IMR-90 (cell line): ENCODE data around the gene NKAIN2. TPM values are rescaled to one million over a fixed set of nuclear protein-coding genes. Genes with fewer than 3 reads are reported as not detected.

Source experiments
- ATAC-seq: fragments of 200-7000 bp; cut with Tn5 transposase; 2 replicates; pipeline ENCODE4 v1.9.1; 2020; ENCODE audit warnings: low read depth, mild to moderate bottlenecking, moderate library complexity
- BruUV-seq: library from RNA; stranded (reverse); fragments of 400-500 nt; replicated peaks from 2 replicates; lab custom pipeline; 2021; lab: Mats Ljungman, UMichigan
- CTCF ChIA-PET: fragments of 300-600 bp; formaldehyde crosslinking; extraction: SDS; loops from one replicate; lab custom pipeline; 2021; ENCODE audit warnings: antibody characterized with exemption; lab: Yijun Ruan, JAX
- POLR2A ChIA-PET: fragments of 300-600 bp; sonication (Branson Sonifier 250); formaldehyde crosslinking; loops from one replicate; lab custom pipeline; 2022; ENCODE audit warnings: antibody characterized with exemption; ENCODE audit not compliant: unreplicated experiment; lab: Charles Lee
- DNase-seq: peaks from one replicate; pipeline ENCODE4 v3.0.0; 2013
- H2AFZ ChIP-seq: replicated peaks from 2 replicates; pipeline ENCODE3; 2013; ENCODE audit warnings: low read length, mild to moderate bottlenecking; ENCODE audit not compliant: poor library complexity
- H2AK5ac ChIP-seq: 2 replicates; pipeline ENCODE4 v1.6.1; 2013; ENCODE audit warnings: low read depth, low read length, inconsistent platforms
- H2AK9ac ChIP-seq: replicated peaks from 2 replicates; pipeline ENCODE3; 2013; ENCODE audit warnings: mild to moderate bottlenecking, low read depth, low read length, moderate library complexity; ENCODE audit not compliant: poor library complexity
- H2BK120ac ChIP-seq: 2 replicates; pipeline ENCODE4 v1.6.1; 2013; ENCODE audit warnings: low read depth, low read length, inconsistent platforms
- H2BK15ac ChIP-seq: 3 replicates; pipeline ENCODE4 v1.6.1; 2013; ENCODE audit warnings: low read depth, low read length, inconsistent platforms
- H2BK20ac ChIP-seq: 2 replicates; pipeline ENCODE4 v1.6.1; 2013; ENCODE audit warnings: low read depth, mild to moderate bottlenecking, inconsistent platforms, low read length, moderate library complexity
- H2BK5ac ChIP-seq: 2 replicates; pipeline ENCODE4 v1.6.1; 2013; ENCODE audit warnings: mild to moderate bottlenecking, low read depth, low read length, inconsistent platforms; ENCODE audit not compliant: poor library complexity, severe bottlenecking
- H3K14ac ChIP-seq: replicated peaks from 2 replicates; pipeline ENCODE4 v1.6.1; 2013; ENCODE audit warnings: low read depth, low read length, inconsistent platforms
- H3K18ac ChIP-seq: 2 replicates; pipeline ENCODE4 v1.6.1; 2013; ENCODE audit warnings: low read depth, low read length, control low read depth
- H3K23ac ChIP-seq: 2 replicates; pipeline ENCODE4 v1.6.1; 2013; ENCODE audit warnings: low read depth, low read length, inconsistent platforms
- H3K27ac ChIP-seq: 2 replicates; pipeline ENCODE4 v1.5.1; 2013; ENCODE audit warnings: mild to moderate bottlenecking, control low read depth, low read length; ENCODE audit not compliant: insufficient read depth
- H3K27me3 ChIP-seq: 2 replicates; pipeline ENCODE4 v1.6.1; 2013; ENCODE audit warnings: low read length; ENCODE audit not compliant: control insufficient read depth, insufficient read depth
- H3K36me3 ChIP-seq: 2 replicates; pipeline ENCODE4 v1.6.1; 2013; ENCODE audit warnings: low read length, mixed read lengths; ENCODE audit not compliant: control insufficient read depth, insufficient read depth
- H3K4ac ChIP-seq: 2 replicates; pipeline ENCODE4 v1.6.1; 2013; ENCODE audit warnings: low read depth, low read length, inconsistent platforms
- H3K4me1 ChIP-seq: 2 replicates; pipeline ENCODE4 v1.6.1; 2013; ENCODE audit warnings: low read length, mixed read lengths; ENCODE audit not compliant: control insufficient read depth, insufficient read depth
- H3K4me2 ChIP-seq: 2 replicates; pipeline ENCODE4 v1.6.1; 2013; ENCODE audit warnings: low read depth, mild to moderate bottlenecking, control low read depth, low read length, moderate library complexity
- H3K4me3 ChIP-seq: 2 replicates; pipeline ENCODE4 v1.5.1; 2013; ENCODE audit warnings: low read depth, mild to moderate bottlenecking, control low read depth, low read length, moderate library complexity; ENCODE audit not compliant: insufficient read depth
- H3K56ac ChIP-seq: 2 replicates; pipeline ENCODE4 v1.6.1; 2013; ENCODE audit warnings: low read length, inconsistent platforms; ENCODE audit not compliant: insufficient read depth; ENCODE audit errors: extremely low read depth
- H3K79me1 ChIP-seq, 2 experiments: 2 replicates each; pipeline ENCODE4 v1.6.1; 2013; ENCODE audit warnings: low read length in 2 of 2, inconsistent platforms in 1 of 2, low read depth in 1 of 2
- H3K9ac ChIP-seq: 2 replicates; pipeline ENCODE4 v1.6.1; 2013; ENCODE audit warnings: low read depth, low read length, control low read depth
- H3K9me1 ChIP-seq: 2 replicates; pipeline ENCODE4 v1.6.1; 2013; ENCODE audit warnings: low read length, inconsistent platforms; ENCODE audit not compliant: insufficient read depth
- H3K9me3 ChIP-seq: 2 replicates; pipeline ENCODE4 v1.6.1; 2013; ENCODE audit warnings: low read length; ENCODE audit not compliant: control insufficient read depth, insufficient read depth
- H4K20me1 ChIP-seq: 2 replicates; pipeline ENCODE4 v1.6.1; 2013; ENCODE audit warnings: low read length, inconsistent platforms; ENCODE audit not compliant: insufficient read depth
- H4K5ac ChIP-seq: 2 replicates; pipeline ENCODE4 v1.6.1; 2013; ENCODE audit warnings: mild to moderate bottlenecking, low read depth, low read length, control low read depth
- H4K8ac ChIP-seq, 2 experiments: 2 replicates each; pipeline ENCODE4 v1.6.1; 2013; ENCODE audit warnings: low read depth in 2 of 2, low read length in 2 of 2, control low read depth in 1 of 2, inconsistent platforms in 1 of 2
- H4K91ac ChIP-seq: 2 replicates; pipeline ENCODE4 v1.6.1; 2013; ENCODE audit warnings: low read depth, low read length, inconsistent platforms; ENCODE audit not compliant: insufficient read depth
- ELK1 ChIP-seq: fragments of 150-350 bp; IDR thresholded peaks from 2 replicates; pipeline ENCODE4 v1.6.1; 2016; ENCODE audit warnings: low read depth, mild to moderate bottlenecking, low read length, moderate library complexity, borderline replicate concordance
- SMC3 ChIP-seq: fragments of 150-350 bp; IDR thresholded peaks from 2 replicates; pipeline ENCODE4 v1.6.1; 2016; ENCODE audit warnings: low read depth, mild to moderate bottlenecking, antibody characterized with exemption, low read length, moderate library complexity
- WGBS, 2 experiments: methylation state at CpG; one replicate each; pipeline versions ENCODE4 v1.1.5 to v1.1.7; 2013; ENCODE audit warnings: missing lambda C conversion rate in 2 of 2; ENCODE audit not compliant: insufficient read length in 1 of 2; ENCODE audit errors: extremely low coverage in 2 of 2; 5-methylcytosine and 5-hydroxymethylcytosine counted together
- dilution Hi-C: fragments of 300-500 bp; cut with HindIII; formaldehyde crosslinking; loops from one replicate; pipeline ENCODE4 v1.14.3; 2018; ENCODE audit warnings: low sequenced_read_pairs; ENCODE audit not compliant: unreplicated experiment
- in situ Hi-C: fragments of 300-500 bp; cut with MboI; formaldehyde crosslinking; loops from 3 replicates; pipeline ENCODE4 v1.14.3; 2019; ENCODE audit warnings: low sequenced_read_pairs, inconsistent platforms, mixed read lengths
- intact Hi-C: fragments of 100-400 bp; cut with micrococcal nuclease; formaldehyde crosslinking; loops from 2 replicates; pipeline ENCODE4 v1.10.0; 2022
- polyA plus RNA-seq, 3 experiments: library from polyadenylated mRNA; depleted of rRNA; stranded (reverse); fragments of >200 nt; gene quantifications; 2 replicates each; pipeline ENCODE4 v1.2.3, GENCODE V29; 2012; ENCODE audit warnings: low replicate concordance in 1 of 3
- total RNA-seq: library from RNA; depleted of rRNA; stranded (reverse); fragments of >200 nt; gene quantifications from 2 replicates; pipeline ENCODE4 v1.2.3, GENCODE V29; 2012

The NKAIN2 gene
- total and polyA plus RNA-seq, 2 of the 4 experiments (the other 2 are of a cell fraction): not detected

- Histone ChIP-seq H3K23ac (no peak overlapping the region), H3K14ac (no peak overlapping the region), H4K8ac (no peak overlapping the region), H3K9ac (no peak overlapping the region), H3K9me3 (no peaks in the 10 kb centered on the region), H2BK20ac (no peak overlapping the region), H2BK5ac (no peak overlapping the region), H3K4me1 (no peaks in the 10 kb centered on the region), H3K79me1 (no peaks in the 10 kb centered on the region), H2AK5ac (no peak overlapping the region), H3K4me3 (no peak overlapping the region), H3K9me1 (no peaks in the 10 kb centered on the region), H2AFZ (no peak overlapping the region), H3K4ac (no peak overlapping the region), H3K27ac (no peak overlapping the region), H3K27me3 (no peaks in the 10 kb centered on the region), H4K91ac (no peak overlapping the region), H2AK9ac (no peak overlapping the region), H3K4me2 (no peak overlapping the region), H3K56ac (no peak overlapping the region), H3K18ac (no peak overlapping the region), H2BK120ac (no peak overlapping the region), H4K5ac (no peak overlapping the region), H3K36me3 (no peaks in the 10 kb centered on the region), H2BK15ac (no peak overlapping the region), H4K20me1 (no peaks in the 10 kb centered on the region)
- TF ChIP-seq SMC3 (no peak), ELK1 (no peak)
- ATAC-seq (no peak), DNase-seq (no peak)
- BruUV-seq: no TSS peak
- POLR2A ChIA-PET: no interaction called here
- dilution Hi-C loops (no loop called here), intact Hi-C loops (no loop called here), in situ Hi-C loops (no loop called here)
- CTCF ChIA-PET: no interaction called here
- WGBS, 2 experiments: no CpG with 5 or more reads among the region's 2 CpGs
These were observed 65.7 kb downstream of the NKAIN2 start for GRCh38 chr6:123869334-123869733.
